OCI-LY1 (cell line): Measurements from ENCODE around the gene RPL38.

ENCODE experiments used
- H2AFZ ChIP-seq: fragments of 200-600 bp; sonication (generic), shearing (Covaris generic); 2 replicates; pipeline ENCODE4 v1.6.0; 2014; ENCODE audit warnings: antibody characterized with exemption, mild to moderate bottlenecking, low read length
- H3F3A ChIP-seq: fragments of 200-600 bp; sonication (generic), shearing (Covaris generic); 2 replicates; pipeline ENCODE4 v1.6.0; 2014; ENCODE audit warnings: mild to moderate bottlenecking, antibody characterized with exemption, low read length, moderate library complexity; ENCODE audit not compliant: insufficient read depth
- H3K27ac ChIP-seq: fragments of 200-600 bp; sonication (generic); 2 replicates; pipeline ENCODE4 v1.5.1; 2014; ENCODE audit warnings: low read length, mixed run types, mild to moderate bottlenecking, low read depth; ENCODE audit not compliant: poor library complexity, severe bottlenecking
- H3K27me3 ChIP-seq: fragments of 200-600 bp; sonication (generic); 2 replicates; pipeline ENCODE4 v1.6.0; 2014; ENCODE audit warnings: antibody characterized with exemption, mild to moderate bottlenecking, low read length, moderate library complexity; ENCODE audit not compliant: insufficient read depth
- H3K36me3 ChIP-seq: fragments of 200-600 bp; sonication (generic); 2 replicates; pipeline ENCODE4 v1.6.1; 2014; ENCODE audit warnings: mild to moderate bottlenecking, antibody characterized with exemption, low read length, moderate library complexity, mixed read lengths; ENCODE audit not compliant: insufficient read depth
- H3K4me1 ChIP-seq: fragments of 200-600 bp; sonication (generic); 2 replicates; pipeline ENCODE4 v1.5.1; 2014; ENCODE audit warnings: mild to moderate bottlenecking, low read length, moderate library complexity; ENCODE audit not compliant: insufficient read depth, severe bottlenecking
- H3K4me2 ChIP-seq: fragments of 200-600 bp; sonication (generic), shearing (Covaris generic); 2 replicates; pipeline ENCODE4 v1.6.1; 2014; ENCODE audit warnings: low read length
- H3K4me3 ChIP-seq: fragments of 200-600 bp; sonication (generic); 2 replicates; pipeline ENCODE4 v1.5.1; 2014; ENCODE audit warnings: low read length, low read depth, mild to moderate bottlenecking, mixed read lengths; ENCODE audit not compliant: poor library complexity, severe bottlenecking
- H3K79me2 ChIP-seq: fragments of 200-600 bp; shearing (Covaris generic); 2 replicates; pipeline ENCODE4 v1.6.1; 2016; ENCODE audit warnings: mixed run types, low read length, mixed read lengths; ENCODE audit not compliant: insufficient read depth
- H3K9ac ChIP-seq: fragments of 200-600 bp; sonication (generic), shearing (Covaris generic); 2 replicates; pipeline ENCODE4 v1.6.1; 2014; ENCODE audit warnings: mild to moderate bottlenecking, low read length, mixed read lengths
- H3K9me2 ChIP-seq: fragments of 200-600 bp; sonication (generic), shearing (Covaris generic); 2 replicates; pipeline ENCODE4 v1.6.1; 2014; ENCODE audit warnings: low read depth, mild to moderate bottlenecking, low read length, mixed read lengths
- H3K9me3 ChIP-seq: fragments of 200-600 bp; shearing (Covaris generic); 2 replicates; pipeline ENCODE4 v1.6.1; 2014; ENCODE audit warnings: low read length, mixed read lengths
- H4K20me1 ChIP-seq: fragments of 200-600 bp; sonication (generic), shearing (Covaris generic); 2 replicates; pipeline ENCODE4 v1.6.0; 2016; ENCODE audit warnings: mild to moderate bottlenecking, low read length; ENCODE audit not compliant: insufficient read depth
- CTCF ChIP-seq: fragments of 200-600 bp; sonication (generic), shearing (Covaris generic); IDR thresholded peaks from 2 replicates; pipeline ENCODE4 v1.5.1; 2017; ENCODE audit warnings: mild to moderate bottlenecking, antibody characterized with exemption, low read length, moderate library complexity, mixed read lengths
- EZH2 ChIP-seq: fragments of 200-600 bp; sonication (generic), shearing (Covaris generic); IDR thresholded peaks from 2 replicates; pipeline ENCODE4 v1.8.0; 2017; ENCODE audit warnings: borderline replicate concordance, mixed run types, mild to moderate bottlenecking, antibody characterized with exemption, low read length, moderate library complexity, mixed read lengths

RPL38 gene

GRCh38 chr17:74203439-74204240 is at the start of gene RPL38:
RPL38 (plus strand) TSS chr17:74203678; CDS start chr17:74203956, 278 bp downstream.
- H3K4me2 ChIP-seq: peak within 1 kb of the TSS; percentile 79
- H3K79me2 ChIP-seq: peaks cover 13% of the 10 kb centered on the region
- no peaks in the 10 kb centered on the region for H3F3A ChIP-seq
- no peaks in the 10 kb centered on the region for H3K9me3 ChIP-seq
- peak within 1 kb of the TSS; percentile 98 for H3K4me3 ChIP-seq
- H3K9ac ChIP-seq: peak within 1 kb of the TSS; percentile 99
- H3K36me3 ChIP-seq: peaks cover 49% of the 10 kb centered on the region
- H4K20me1 ChIP-seq: no peaks in the 10 kb centered on the region
- peaks cover 18% of the 10 kb centered on the region for H3K4me1 ChIP-seq
- no peak within 1 kb of the TSS for H2AFZ ChIP-seq
- H3K27me3 ChIP-seq: no peaks in the 10 kb centered on the region
- TF ChIP-seq EZH2 (no peak), CTCF (peak; percentile 86)
- no peaks in the 10 kb centered on the region for H3K9me2 ChIP-seq
- peak within 1 kb of the TSS; percentile 45 for H3K27ac ChIP-seq

- Histone ChIP-seq H3K9ac (no peak overlapping the region), H3K4me3 (no peak overlapping the region), H3K9me2 (no peaks in the 10 kb centered on the region), H4K20me1 (no peaks in the 10 kb centered on the region), H2AFZ (no peak overlapping the region), H3K4me1 (no peaks in the 10 kb centered on the region), H3K27me3 (peaks cover 12% of the 10 kb centered on the region; the same call in 1 of the 2 replicates), H3K79me2 (no peaks in the 10 kb centered on the region), H3K36me3 (no peaks in the 10 kb centered on the region), H3F3A (no peaks in the 10 kb centered on the region), H3K27ac (no peak overlapping the region), H3K9me3 (no peaks in the 10 kb centered on the region), H3K4me2 (no peak overlapping the region)
- no peak for TF ChIP-seq CTCF
- no peak for TF ChIP-seq EZH2
Measured at GRCh38 chr17:74153821-74154430, 49.6 kb upstream of the RPL38 start.

GRCh38 chr17:74156878-74157277 is 46.6 kb upstream of the RPL38 start:
- no peak overlapping the region for H2AFZ ChIP-seq
- H3F3A ChIP-seq: no peaks in the 10 kb centered on the region
- no peaks in the 10 kb centered on the region for H3K4me1 ChIP-seq
- no peaks in the 10 kb centered on the region for H3K36me3 ChIP-seq
- H3K27me3 ChIP-seq: peaks cover 12% of the 10 kb centered on the region; the same call in 1 of the 2 replicates
- no peaks in the 10 kb centered on the region for H3K79me2 ChIP-seq
- H3K4me2 ChIP-seq: no peak overlapping the region
- no peaks in the 10 kb centered on the region for H3K9me3 ChIP-seq
- H3K9ac ChIP-seq: no peak overlapping the region
- TF ChIP-seq EZH2 (no peak), CTCF (no peak)
- no peaks in the 10 kb centered on the region for H3K9me2 ChIP-seq
- H3K4me3 ChIP-seq: no peak overlapping the region
- no peaks in the 10 kb centered on the region for H4K20me1 ChIP-seq
- no peak overlapping the region for H3K27ac ChIP-seq
